ES-I3 (cell line): ENCODE results near the gene GPBP1L1.

ENCODE experiments used
- H3K36me3 ChIP-seq: 2 replicates; pipeline ENCODE4 v1.6.1; 2013; ENCODE audit warnings: mild to moderate bottlenecking, low read length, control low read depth, moderate library complexity; ENCODE audit not compliant: insufficient read depth
- H3K4me1 ChIP-seq: 2 replicates; pipeline ENCODE4 v1.6.1; 2013; ENCODE audit warnings: mild to moderate bottlenecking, control low read depth, low read length; ENCODE audit not compliant: insufficient read depth
- H3K9ac ChIP-seq: 2 replicates; pipeline ENCODE4 v1.6.1; 2013; ENCODE audit warnings: low read depth, mild to moderate bottlenecking, low read length, moderate library complexity
- H3K9me3 ChIP-seq: 2 replicates; pipeline ENCODE4 v1.6.1; 2013; ENCODE audit warnings: mild to moderate bottlenecking, low read length, moderate library complexity; ENCODE audit not compliant: control insufficient read depth, insufficient read depth

GPBP1L1 gene

GRCh38 chr1:45669379-45669778 is 17.0 kb downstream of the GPBP1L1 start:
- Histone ChIP-seq H3K9ac (no peak overlapping the region), H3K4me1 (no peaks in the 10 kb centered on the region), H3K9me3 (no peaks in the 10 kb centered on the region), H3K36me3 (no peaks in the 10 kb centered on the region)

- H3K9me3 ChIP-seq, result no peaks in the 10 kb centered on the region
- H3K36me3 ChIP-seq, result no peaks in the 10 kb centered on the region
- no peak overlapping the region for H3K9ac ChIP-seq
- no peaks in the 10 kb centered on the region for H3K4me1 ChIP-seq
Observed at GRCh38 chr1:45668526-45668925, 17.8 kb downstream of the GPBP1L1 start.

GRCh38 chr1:45667321-45668111 is 18.8 kb downstream of the GPBP1L1 start:
- Histone ChIP-seq H3K4me1 (no peaks in the 10 kb centered on the region), H3K9me3 (no peaks in the 10 kb centered on the region), H3K9ac (no peak overlapping the region), H3K36me3 (no peaks in the 10 kb centered on the region)

GRCh38 chr1:45666836-45667235 is 19.5 kb downstream of the GPBP1L1 start:
- no peak overlapping the region for H3K9ac ChIP-seq
- no peaks in the 10 kb centered on the region for H3K36me3 ChIP-seq
- H3K4me1 ChIP-seq, result no peaks in the 10 kb centered on the region
- H3K9me3 ChIP-seq, result no peaks in the 10 kb centered on the region

- peaks cover 27% of the 10 kb centered on the region for H3K36me3 ChIP-seq
- H3K9ac ChIP-seq, result no peak overlapping the region
- no peaks in the 10 kb centered on the region for H3K4me1 ChIP-seq
- H3K9me3 ChIP-seq, result no peaks in the 10 kb centered on the region
Observed at GRCh38 chr1:45660336-45660735, 26.0 kb downstream of the GPBP1L1 start.

- Histone ChIP-seq H3K9me3 (no peaks in the 10 kb centered on the region), H3K9ac (no peak overlapping the region), H3K4me1 (no peaks in the 10 kb centered on the region), H3K36me3 (peaks cover 33% of the 10 kb centered on the region)
Observed at GRCh38 chr1:45659222-45659621, 27.1 kb downstream of the GPBP1L1 start.

GRCh38 chr1:45658171-45658570 is 28.2 kb downstream of the GPBP1L1 start:
- H3K9ac ChIP-seq, result no peak overlapping the region
- no peaks in the 10 kb centered on the region for H3K9me3 ChIP-seq
- no peaks in the 10 kb centered on the region for H3K4me1 ChIP-seq
- peaks cover 33% of the 10 kb centered on the region for H3K36me3 ChIP-seq

- no peak overlapping the region for H3K9ac ChIP-seq
- H3K4me1 ChIP-seq, result no peaks in the 10 kb centered on the region
- peaks cover 33% of the 10 kb centered on the region for H3K36me3 ChIP-seq
- H3K9me3 ChIP-seq, result no peaks in the 10 kb centered on the region
Observed at GRCh38 chr1:45656573-45657226, 29.6 kb downstream of the GPBP1L1 start.

GRCh38 chr1:45654540-45655280 is 31.6 kb downstream of the GPBP1L1 start:
- Histone ChIP-seq H3K9me3 (no peaks in the 10 kb centered on the region), H3K9ac (no peak overlapping the region), H3K36me3 (peaks cover 38% of the 10 kb centered on the region), H3K4me1 (no peaks in the 10 kb centered on the region)

- Histone ChIP-seq H3K36me3 (peaks cover 9% of the 10 kb centered on the region), H3K4me1 (no peaks in the 10 kb centered on the region), H3K9me3 (no peaks in the 10 kb centered on the region), H3K9ac (no peak overlapping the region)
Observed at GRCh38 chr1:45647248-45648021, 38.9 kb downstream of the GPBP1L1 start.

GRCh38 chr1:45644661-45645060 is 41.7 kb downstream of the GPBP1L1 start:
- Histone ChIP-seq H3K4me1 (no peaks in the 10 kb centered on the region), H3K9ac (no peak overlapping the region), H3K36me3 (peaks cover 12% of the 10 kb centered on the region), H3K9me3 (no peaks in the 10 kb centered on the region)

GRCh38 chr1:45643978-45644377 is 42.4 kb downstream of the GPBP1L1 start:
- H3K9me3 ChIP-seq, result no peaks in the 10 kb centered on the region
- H3K4me1 ChIP-seq, result no peaks in the 10 kb centered on the region
- H3K9ac ChIP-seq, result no peak overlapping the region
- H3K36me3 ChIP-seq, result peaks cover 15% of the 10 kb centered on the region

- Histone ChIP-seq H3K9ac (no peak overlapping the region), H3K9me3 (no peaks in the 10 kb centered on the region), H3K36me3 (peaks cover 21% of the 10 kb centered on the region), H3K4me1 (no peaks in the 10 kb centered on the region)
Observed at GRCh38 chr1:45643321-45643720, 43.0 kb downstream of the GPBP1L1 start.

- H3K36me3 ChIP-seq, result peaks cover 26% of the 10 kb centered on the region
- H3K9ac ChIP-seq, result no peak overlapping the region
- no peaks in the 10 kb centered on the region for H3K9me3 ChIP-seq
- H3K4me1 ChIP-seq, result no peaks in the 10 kb centered on the region
Observed at GRCh38 chr1:45640293-45640692, 46.0 kb downstream of the GPBP1L1 start.
